SK-N-SH treated with all-trans-retinoic acid at 6 μM for 48 hours (cell line): ENCODE measurements around the gene HLF.

Source experiments
- OSR1 ChIP-seq: fragments of 250-450 bp; sonication (Bioruptor Pico); IDR thresholded peaks from 2 replicates; pipeline ENCODE4 v1.8.0; 2022; ENCODE audit warnings: moderate library complexity, mild to moderate bottlenecking, inconsistent platforms
- ZFP30 ChIP-seq: fragments of 450-650 bp; formaldehyde crosslinking; IDR thresholded peaks from 2 replicates; pipeline ENCODE4 v1.5.0; 2022; ENCODE audit warnings: mild to moderate bottlenecking, moderate library complexity

GRCh38 chr17:55341432-55341831 is 76.7 kb downstream of the HLF start:
- TF ChIP-seq OSR1 (CRISPR knock-in tag) (no peak), ZFP30 (CRISPR knock-in tag) (no peak)
